Measurements from ENCODE around the gene MOSMO. TPM values are rescaled to one million over a fixed set of nuclear protein-coding genes. Genes with fewer than 3 reads are reported as not detected.
"Not testable (repeated sequence)": the region's sequence is repeated elsewhere in the genome, so short reads cannot be mapped to it uniquely, and the experiment has no call there.

The MOSMO gene
- total and polyA plus RNA-seq, 4 donors, result 3.4 to 19.6 (median 13.6) TPM

GRCh38 chr16:22023505-22023904, 15.6 kb downstream of the MOSMO start:
- Histone ChIP-seq H3K4me3 (ENCODE audit: low read length in 2 of 2) (no peak overlapping the region), H3K27me3 (ENCODE audit: control insufficient read depth in 1 of 2, insufficient read depth in 2 of 2, low read length in 1 of 2) (no peaks in the 10 kb centered on the region), H3K36me3 (ENCODE audit: control insufficient read depth in 1 of 2, insufficient read depth in 2 of 2, low read length in 1 of 2) (no peaks in the 10 kb centered on the region), H3K4me1 (ENCODE audit: control insufficient read depth in 1 of 2, insufficient read depth in 2 of 2, low read length in 2 of 2) (no peaks in the 10 kb centered on the region), H3K9me3 (ENCODE audit: control insufficient read depth, low read length) (no peaks in the 10 kb centered on the region), H3K27ac (ENCODE audit: low read depth in 1 of 2, low read length in 2 of 2) (no peak overlapping the region)
- ATAC-seq (ENCODE audit: low FRiP score) (no peak), DNase-seq (no peak)
- 94 to 100% methylated on average over 1 of the region's 1 CpG for WGBS, 2 donors
- intact Hi-C loops (cut with DNase I), result no loop called here

GRCh38 chr16:22024785-22025184, 16.9 kb downstream of the MOSMO start:
- H3K4me1 ChIP-seq (ENCODE audit: control insufficient read depth in 1 of 2, insufficient read depth in 2 of 2, low read length in 2 of 2); H3K4me3 ChIP-seq (ENCODE audit: low read length in 2 of 2); H3K36me3 ChIP-seq (ENCODE audit: control insufficient read depth in 1 of 2, insufficient read depth in 2 of 2, low read length in 1 of 2); H3K27ac ChIP-seq (ENCODE audit: low read depth in 1 of 2, low read length in 2 of 2); H3K9me3 ChIP-seq (ENCODE audit: control insufficient read depth, low read length); ATAC-seq (ENCODE audit: low FRiP score); H3K27me3 ChIP-seq (ENCODE audit: control insufficient read depth in 1 of 2, insufficient read depth in 2 of 2, low read length in 1 of 2); intact Hi-C loops (cut with DNase I); DNase-seq: not testable (repeated sequence)
- 91 to 95% methylated on average over 4 of the region's 4 CpGs for WGBS, 2 donors

GRCh38 chr16:22027633-22028032, 19.7 kb downstream of the MOSMO start:
- Histone ChIP-seq H3K4me1 (ENCODE audit: control insufficient read depth in 1 of 2, insufficient read depth in 2 of 2, low read length in 2 of 2) (peaks cover 1 to 4% of the 10 kb centered on the region in 2 donors), H3K9me3 (ENCODE audit: control insufficient read depth, low read length) (no peaks in the 10 kb centered on the region), H3K36me3 (ENCODE audit: control insufficient read depth in 1 of 2, insufficient read depth in 2 of 2, low read length in 1 of 2) (no peaks in the 10 kb centered on the region), H3K4me3 (ENCODE audit: low read length in 2 of 2) (no peak overlapping the region), H3K27ac (ENCODE audit: low read depth in 1 of 2, low read length in 2 of 2) (no peak overlapping the region), H3K27me3 (ENCODE audit: control insufficient read depth in 1 of 2, insufficient read depth in 2 of 2, low read length in 1 of 2) (no peaks in the 10 kb centered on the region)
- WGBS, 2 donors, result 55 to 61% methylated on average over 2 of the region's 2 CpGs
- intact Hi-C loops (cut with DNase I), result no loop called here
- ATAC-seq (ENCODE audit: low FRiP score) (no peak), DNase-seq (no peak)

GRCh38 chr16:22029632-22030031, 21.7 kb downstream of the MOSMO start:
- no peaks in the 10 kb centered on the region for H3K36me3 ChIP-seq (ENCODE audit: control insufficient read depth in 1 of 2, insufficient read depth in 2 of 2, low read length in 1 of 2)
- intact Hi-C loops (cut with DNase I), result no loop called here
- no peaks in the 10 kb centered on the region for H3K27me3 ChIP-seq (ENCODE audit: control insufficient read depth in 1 of 2, insufficient read depth in 2 of 2, low read length in 1 of 2)
- H3K4me3 ChIP-seq (ENCODE audit: low read length in 2 of 2), result no peak overlapping the region
- peaks cover 1 to 4% of the 10 kb centered on the region in 2 donors for H3K4me1 ChIP-seq (ENCODE audit: control insufficient read depth in 1 of 2, insufficient read depth in 2 of 2, low read length in 2 of 2)
- 88 to 94% methylated on average over 4 of the region's 4 CpGs for WGBS, 2 donors
- no peak overlapping the region for H3K27ac ChIP-seq (ENCODE audit: low read depth in 1 of 2, low read length in 2 of 2)
- ATAC-seq (ENCODE audit: low FRiP score), result no peak
- H3K9me3 ChIP-seq (ENCODE audit: control insufficient read depth, low read length), result no peaks in the 10 kb centered on the region
- no peak for DNase-seq

GRCh38 chr16:22030087-22030812, 22.3 kb downstream of the MOSMO start:
- Histone ChIP-seq H3K4me1 (ENCODE audit: control insufficient read depth in 1 of 2, insufficient read depth in 2 of 2, low read length in 2 of 2) (peaks cover 1 to 4% of the 10 kb centered on the region in 2 donors), H3K9me3 (ENCODE audit: control insufficient read depth, low read length) (no peaks in the 10 kb centered on the region), H3K27ac (ENCODE audit: low read depth in 1 of 2, low read length in 2 of 2) (no peak overlapping the region), H3K4me3 (ENCODE audit: low read length in 2 of 2) (no peak overlapping the region), H3K27me3 (ENCODE audit: control insufficient read depth in 1 of 2, insufficient read depth in 2 of 2, low read length in 1 of 2) (no peaks in the 10 kb centered on the region), H3K36me3 (ENCODE audit: control insufficient read depth in 1 of 2, insufficient read depth in 2 of 2, low read length in 1 of 2) (no peaks in the 10 kb centered on the region)
- WGBS, 2 donors, result 91% methylated on average over 6 of the region's 6 CpGs
- ATAC-seq (ENCODE audit: low FRiP score), result no peak
- no peak for DNase-seq
- intact Hi-C loops (cut with DNase I), result no loop called here

GRCh38 chr16:22031483-22032083, 23.7 kb downstream of the MOSMO start:
- no peak overlapping the region for H3K27ac ChIP-seq (ENCODE audit: low read depth in 1 of 2, low read length in 2 of 2)
- 69 to 92% methylated on average over 2 of the region's 2 CpGs for WGBS, 2 donors
- no peak for ATAC-seq (ENCODE audit: low FRiP score)
- H3K4me1 ChIP-seq (ENCODE audit: control insufficient read depth in 1 of 2, insufficient read depth in 2 of 2, low read length in 2 of 2), result peaks cover 1 to 4% of the 10 kb centered on the region in 2 donors
- intact Hi-C loops (cut with DNase I), result no loop called here
- no peaks in the 10 kb centered on the region for H3K27me3 ChIP-seq (ENCODE audit: control insufficient read depth in 1 of 2, insufficient read depth in 2 of 2, low read length in 1 of 2)
- no peak for DNase-seq
- H3K36me3 ChIP-seq (ENCODE audit: control insufficient read depth in 1 of 2, insufficient read depth in 2 of 2, low read length in 1 of 2), result no peaks in the 10 kb centered on the region
- H3K4me3 ChIP-seq (ENCODE audit: low read length in 2 of 2), result no peak overlapping the region
- H3K9me3 ChIP-seq (ENCODE audit: control insufficient read depth, low read length), result no peaks in the 10 kb centered on the region

GRCh38 chr16:22034503-22034902, 26.6 kb downstream of the MOSMO start:
- ATAC-seq (ENCODE audit: low FRiP score), result no peak
- H3K27ac ChIP-seq (ENCODE audit: low read depth in 1 of 2, low read length in 2 of 2), result no peak overlapping the region
- WGBS, 2 donors, result 91% methylated on average over 3 of the region's 3 CpGs
- H3K4me1 ChIP-seq (ENCODE audit: control insufficient read depth in 1 of 2, insufficient read depth in 2 of 2, low read length in 2 of 2), result peaks cover under 1 to 1% of the 10 kb centered on the region in 2 donors
- H3K36me3 ChIP-seq (ENCODE audit: control insufficient read depth in 1 of 2, insufficient read depth in 2 of 2, low read length in 1 of 2), result no peaks in the 10 kb centered on the region
- DNase-seq, result no peak
- intact Hi-C loops (cut with DNase I), result no loop called here
- no peaks in the 10 kb centered on the region for H3K27me3 ChIP-seq (ENCODE audit: control insufficient read depth in 1 of 2, insufficient read depth in 2 of 2, low read length in 1 of 2)
- H3K9me3 ChIP-seq (ENCODE audit: control insufficient read depth, low read length), result no peaks in the 10 kb centered on the region
- H3K4me3 ChIP-seq (ENCODE audit: low read length in 2 of 2), result no peak overlapping the region

- no peak for DNase-seq
- Histone ChIP-seq H3K36me3 (ENCODE audit: control insufficient read depth in 1 of 2, insufficient read depth in 2 of 2, low read length in 1 of 2) (no peaks in the 10 kb centered on the region), H3K9me3 (ENCODE audit: control insufficient read depth, low read length) (no peaks in the 10 kb centered on the region), H3K27me3 (ENCODE audit: control insufficient read depth in 1 of 2, insufficient read depth in 2 of 2, low read length in 1 of 2) (no peaks in the 10 kb centered on the region), H3K4me1 (ENCODE audit: control insufficient read depth in 1 of 2, insufficient read depth in 2 of 2, low read length in 2 of 2) (peaks cover 0 to 2% of the 10 kb centered on the region in 2 donors), H3K4me3 (ENCODE audit: low read length in 2 of 2) (no peak overlapping the region), H3K27ac (ENCODE audit: low read depth in 1 of 2, low read length in 2 of 2) (no peak overlapping the region)
- intact Hi-C loops (cut with DNase I), result no loop called here
- 43 to 46% methylated on average over 2 of the region's 2 CpGs for WGBS, 2 donors
- ATAC-seq (ENCODE audit: low FRiP score), result no peak
These were observed 27.2 kb downstream of the MOSMO start for GRCh38 chr16:22035153-22035552.

GRCh38 chr16:22043882-22044281, 36.0 kb downstream of the MOSMO start:
- H3K27me3 ChIP-seq (ENCODE audit: control insufficient read depth in 1 of 2, insufficient read depth in 2 of 2, low read length in 1 of 2); H3K27ac ChIP-seq (ENCODE audit: low read depth in 1 of 2, low read length in 2 of 2); H3K9me3 ChIP-seq (ENCODE audit: control insufficient read depth, low read length); ATAC-seq (ENCODE audit: low FRiP score); H3K4me3 ChIP-seq (ENCODE audit: low read length in 2 of 2); H3K4me1 ChIP-seq (ENCODE audit: control insufficient read depth in 1 of 2, insufficient read depth in 2 of 2, low read length in 2 of 2); DNase-seq; H3K36me3 ChIP-seq (ENCODE audit: control insufficient read depth in 1 of 2, insufficient read depth in 2 of 2, low read length in 1 of 2); intact Hi-C loops (cut with DNase I): not testable (repeated sequence)
- WGBS, 2 donors, result 90 to 95% methylated on average over 3 of the region's 3 CpGs
